GM12878 (cell line): Measurements from ENCODE around the gene CRYBB1.

Source experiments
- BCL11A ChIP-seq: IDR thresholded peaks from 2 replicates; pipeline ENCODE4 v1.6.1; 2011; ENCODE audit warnings: low read depth, low read length
- EED ChIP-seq: sonication (generic); IDR thresholded peaks from 2 replicates; pipeline ENCODE4 v1.6.1; 2016; ENCODE audit warnings: antibody characterized with exemption, low read depth
- EZH2 ChIP-seq: IDR thresholded peaks from 2 replicates; pipeline ENCODE4 v1.6.1; 2012; ENCODE audit warnings: low read depth, mild to moderate bottlenecking, control low read depth, inconsistent platforms, low read length, borderline replicate concordance; ENCODE audit not compliant: control insufficient read depth
- POLR2A ChIP-seq: IDR thresholded peaks from 2 replicates; pipeline ENCODE4 v1.6.1; 2011; ENCODE audit warnings: low read depth, mild to moderate bottlenecking, low read length
- POLR2AphosphoS5 ChIP-seq: IDR thresholded peaks from 2 replicates; pipeline ENCODE4 v1.6.1; 2011; ENCODE audit warnings: mild to moderate bottlenecking, low read length, inconsistent platforms
- TF ChIP-seq, protein P1 (sequence below): fragments of 450-650 bp; IDR thresholded peaks from 2 replicates; pipeline ENCODE4 v1.6.1; 2014; ENCODE audit warnings: mild to moderate bottlenecking

DNA sequence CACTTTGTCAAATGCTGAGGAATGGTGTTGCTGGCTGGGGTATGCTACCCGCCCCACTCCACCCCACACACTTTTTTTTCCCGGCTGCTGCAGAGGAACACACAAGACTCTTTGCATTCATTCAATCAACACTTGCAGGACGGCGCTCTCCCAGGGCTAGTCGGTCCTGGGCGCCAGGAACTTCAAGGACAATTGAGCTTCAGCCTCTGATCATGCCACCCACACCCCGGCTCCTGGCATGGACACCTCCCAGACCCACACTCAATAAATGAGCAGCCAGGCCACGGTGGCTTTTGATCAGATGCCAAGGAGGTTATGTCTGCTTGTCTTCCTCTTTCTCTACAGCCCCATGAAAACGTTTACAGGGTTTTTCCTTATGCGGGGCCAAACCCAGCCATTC lies 47.7 kb downstream of the CRYBB1 start:
- no peak for TF ChIP-seq POLR2A
- TF ChIP-seq, protein P1, sequence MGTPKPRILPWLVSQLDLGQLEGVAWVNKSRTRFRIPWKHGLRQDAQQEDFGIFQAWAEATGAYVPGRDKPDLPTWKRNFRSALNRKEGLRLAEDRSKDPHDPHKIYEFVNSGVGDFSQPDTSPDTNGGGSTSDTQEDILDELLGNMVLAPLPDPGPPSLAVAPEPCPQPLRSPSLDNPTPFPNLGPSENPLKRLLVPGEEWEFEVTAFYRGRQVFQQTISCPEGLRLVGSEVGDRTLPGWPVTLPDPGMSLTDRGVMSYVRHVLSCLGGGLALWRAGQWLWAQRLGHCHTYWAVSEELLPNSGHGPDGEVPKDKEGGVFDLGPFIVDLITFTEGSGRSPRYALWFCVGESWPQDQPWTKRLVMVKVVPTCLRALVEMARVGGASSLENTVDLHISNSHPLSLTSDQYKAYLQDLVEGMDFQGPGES, result no peak
- no peak for TF ChIP-seq EZH2
- TF ChIP-seq BCL11A, result no peak
- no peak for TF ChIP-seq POLR2AphosphoS5
- no peak for TF ChIP-seq EED
